Measurements from ENCODE around the gene CSRP1.
"Not testable (repeated sequence)": the region's sequence is repeated elsewhere in the genome, so short reads cannot be mapped to it uniquely, and the experiment has no call there.

The CSRP1 gene

DNA sequence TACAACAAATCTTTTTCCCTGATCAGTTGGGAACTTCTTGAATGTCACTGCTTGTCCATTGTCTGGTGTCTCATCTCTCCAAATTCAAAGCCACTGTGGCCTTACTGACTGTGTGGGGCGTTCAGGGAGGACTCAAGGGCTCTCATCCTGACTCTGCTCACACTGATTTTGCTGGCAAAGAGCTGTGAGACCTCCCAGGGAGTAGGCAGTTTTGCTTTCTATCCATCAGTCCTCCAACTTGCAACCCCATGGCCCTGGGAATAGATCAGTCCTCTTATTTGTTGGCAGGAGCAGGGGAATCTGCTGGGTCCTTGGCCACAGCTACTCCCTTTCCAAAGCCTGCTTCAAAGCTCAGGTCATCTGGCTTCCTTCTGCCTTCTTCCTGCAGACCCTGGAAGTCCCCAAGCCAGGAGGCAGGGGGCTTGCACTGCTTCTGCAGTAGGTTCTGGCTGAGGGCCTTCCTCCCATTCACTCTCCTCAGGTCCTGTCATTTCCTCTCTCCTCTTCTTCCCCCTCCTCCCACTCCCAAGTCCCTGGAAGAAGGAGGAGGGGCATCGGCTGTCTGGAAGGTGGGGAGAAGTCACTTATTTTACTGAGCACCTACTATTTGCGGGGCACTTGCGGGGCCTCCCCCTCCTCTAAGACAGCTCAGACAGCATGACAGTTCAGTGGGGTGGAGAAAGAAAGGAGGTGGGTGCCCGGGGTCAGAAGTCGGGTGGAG is 31.1 kb upstream of the CSRP1 start:
- no peak for DNase-seq (ENCODE audit: low spot score)

DNA sequence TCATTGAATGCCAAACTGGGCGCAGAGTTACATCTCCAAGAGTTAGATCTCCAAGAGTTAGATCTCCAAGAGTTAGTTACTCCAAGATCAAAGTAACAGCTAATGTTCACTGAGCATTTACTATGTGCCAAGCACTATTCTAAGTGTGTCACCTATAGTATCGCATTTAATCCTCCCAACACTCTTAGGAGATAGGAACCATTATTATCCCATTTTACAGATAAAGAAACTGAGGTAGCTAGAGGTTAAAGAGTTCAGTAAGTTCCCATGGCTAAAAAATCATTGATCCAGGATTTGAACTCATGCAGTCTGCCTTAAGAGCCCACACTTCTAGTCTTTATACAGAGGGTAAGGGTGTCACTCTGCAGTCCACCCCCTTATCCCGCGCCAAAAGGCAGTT is 30.5 kb upstream of the CSRP1 start:
- no peak for DNase-seq (ENCODE audit: low spot score)

DNA sequence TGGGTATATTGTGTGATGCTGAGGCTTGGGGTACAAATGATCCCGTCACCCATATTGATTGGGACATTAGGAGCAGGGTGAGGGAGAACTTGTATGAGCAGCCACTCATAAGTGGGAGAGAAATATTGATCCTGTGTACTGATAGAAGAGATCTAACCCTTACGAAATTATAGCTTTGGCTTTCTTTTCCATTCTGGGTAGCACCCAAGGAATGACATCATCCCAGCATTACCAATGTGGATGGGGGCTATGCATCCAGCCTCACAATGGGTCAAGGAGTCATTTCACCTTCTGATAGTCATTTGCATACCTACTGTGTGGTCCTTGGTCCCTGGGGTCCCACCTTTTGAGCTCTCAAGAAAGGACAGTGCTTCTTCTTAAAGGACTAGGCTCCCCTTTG is 30.1 kb upstream of the CSRP1 start:
- DNase-seq (ENCODE audit: low spot score), result no peak

DNA sequence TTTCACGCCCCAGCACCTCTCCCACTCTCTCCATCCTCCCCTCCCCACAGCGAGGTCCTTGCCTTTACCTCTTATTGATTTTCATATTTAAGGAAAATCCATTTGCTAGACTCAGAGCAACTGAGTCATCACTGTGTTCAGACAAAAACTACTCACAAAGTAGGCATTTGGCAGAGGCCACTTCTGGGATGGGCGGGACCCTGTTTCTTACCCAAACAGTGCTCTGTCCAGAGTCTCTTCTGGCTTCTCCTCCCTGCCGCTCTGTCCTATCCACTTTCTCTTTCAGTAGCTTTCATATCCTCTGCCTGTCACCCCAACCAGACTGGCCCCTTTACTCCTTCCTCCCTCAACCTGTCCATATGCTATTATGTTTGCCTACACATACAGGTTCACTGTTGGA is 29.6 kb upstream of the CSRP1 start:
- no peak for DNase-seq (ENCODE audit: low spot score)

DNA sequence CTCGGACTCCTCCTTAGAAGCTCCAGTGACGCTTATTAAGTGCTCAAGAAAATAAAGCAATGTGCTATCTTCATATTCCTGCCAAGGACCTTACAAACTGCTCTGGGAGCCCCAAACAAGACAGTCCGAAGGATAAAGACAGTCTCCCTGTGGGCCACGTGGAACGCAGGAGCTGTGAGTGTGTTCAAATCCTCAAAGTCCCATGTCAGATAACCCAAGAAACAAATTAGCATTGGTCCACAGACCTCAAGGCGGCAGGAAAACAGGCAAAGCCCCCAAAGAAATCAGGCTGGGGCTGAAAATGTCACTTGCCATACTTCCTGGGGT is 29.0 kb upstream of the CSRP1 start:
- DNase-seq (ENCODE audit: low spot score), result no peak

DNA sequence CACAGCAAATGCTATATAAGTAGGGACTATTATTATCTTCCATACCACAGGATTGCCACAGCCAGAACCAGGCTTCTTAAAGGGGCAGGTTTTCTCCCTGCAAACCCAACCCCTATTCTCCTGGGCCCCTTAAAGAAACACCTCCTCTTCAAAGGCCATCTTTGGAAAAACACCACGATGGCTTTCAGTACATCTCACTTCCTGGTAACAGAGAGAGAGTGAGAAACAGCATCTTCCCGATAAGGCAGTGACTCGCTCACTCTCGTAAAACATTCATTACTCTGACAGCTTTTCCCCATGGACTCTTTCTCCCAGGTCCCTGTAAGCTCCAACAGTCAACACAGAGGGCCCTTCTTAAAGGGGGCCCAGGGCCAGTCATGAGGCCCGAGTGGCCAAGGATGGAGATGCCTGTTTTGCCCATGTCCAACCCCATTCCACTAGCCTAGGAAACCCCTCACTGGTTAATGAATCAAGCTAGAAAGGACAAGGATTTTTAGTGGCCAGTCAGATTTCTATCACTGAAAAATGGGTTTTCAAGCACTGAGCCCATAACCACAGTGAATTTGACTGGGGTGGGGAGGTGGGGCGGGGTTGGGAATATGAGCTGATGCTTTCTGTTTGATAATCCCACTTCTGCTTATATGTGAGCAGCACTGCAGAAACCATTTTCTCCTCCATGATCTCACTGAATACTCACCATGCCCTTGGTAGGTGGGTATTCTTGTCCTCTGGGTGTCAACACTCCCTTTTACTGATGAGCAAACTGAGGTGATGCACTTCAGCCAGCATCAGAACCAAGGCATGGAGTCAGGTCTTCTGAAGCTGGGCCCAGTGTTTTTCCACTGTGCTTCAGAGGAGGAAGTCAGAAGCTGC is 28.4 kb upstream of the CSRP1 start:
- no peak for DNase-seq (ENCODE audit: low spot score)

DNA sequence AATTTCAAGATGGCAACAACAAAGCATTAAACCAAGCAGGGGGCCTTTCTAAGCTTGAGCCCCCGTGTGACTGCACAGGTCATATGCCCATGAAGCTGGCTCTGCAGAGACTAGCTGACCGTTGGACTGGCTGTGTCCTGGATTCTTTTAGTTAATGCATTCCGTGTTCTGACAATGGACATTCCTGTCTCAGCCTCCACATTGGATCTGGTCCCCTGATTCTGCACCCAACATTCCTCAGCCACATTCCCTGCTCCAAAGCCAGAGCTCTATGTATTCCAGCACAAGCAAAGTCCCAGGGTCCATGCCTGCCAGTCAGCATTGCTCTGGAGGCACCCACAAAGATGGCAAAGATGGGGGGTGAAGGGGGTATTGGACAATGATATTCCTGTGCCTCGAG is 26.9 kb upstream of the CSRP1 start:
- DNase-seq (ENCODE audit: low spot score), result no peak

DNA sequence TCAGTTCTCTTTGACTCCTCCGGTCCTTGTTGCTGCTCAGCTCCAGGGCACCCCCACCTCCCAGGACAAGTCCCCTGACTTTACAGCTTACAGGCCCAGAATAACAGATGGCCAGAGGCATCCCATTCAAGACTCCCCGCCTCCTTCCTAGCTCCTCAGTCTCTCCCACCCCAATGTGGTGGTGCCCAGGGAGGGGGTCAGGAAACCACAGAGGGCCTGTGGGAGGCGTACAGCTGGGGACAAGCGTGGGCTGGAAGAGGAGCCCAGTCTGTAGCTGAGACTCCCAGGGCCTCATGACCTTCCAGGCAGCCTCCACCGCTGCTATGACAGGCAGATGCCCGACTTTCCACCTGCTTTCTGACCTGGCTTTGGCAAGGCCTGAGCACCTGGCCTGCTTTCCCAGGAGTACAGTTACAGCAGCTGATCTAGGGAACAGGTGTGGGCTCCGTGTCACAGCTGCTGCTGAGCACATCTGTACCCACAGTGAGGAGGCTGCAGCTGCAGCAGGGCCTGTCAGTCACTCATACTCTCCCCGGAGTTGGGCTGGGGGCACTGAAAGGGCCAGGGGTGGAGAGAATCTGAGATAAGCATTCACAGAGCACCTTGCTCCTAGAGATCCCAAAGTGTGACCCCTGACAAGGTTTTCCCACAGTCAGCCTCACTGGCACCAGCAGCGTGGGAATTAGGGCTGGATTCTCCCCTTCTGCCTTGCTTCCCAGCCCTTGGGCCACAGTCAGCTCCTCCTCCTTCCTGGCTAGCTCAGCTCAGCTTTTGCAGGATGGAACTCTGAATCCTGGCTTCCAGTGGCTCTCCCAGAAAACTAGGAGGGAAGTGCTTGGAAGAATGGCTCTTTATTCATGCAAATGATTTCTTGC is 24.9 kb upstream of the CSRP1 start:
- DNase-seq (ENCODE audit: low spot score), result no peak

DNA sequence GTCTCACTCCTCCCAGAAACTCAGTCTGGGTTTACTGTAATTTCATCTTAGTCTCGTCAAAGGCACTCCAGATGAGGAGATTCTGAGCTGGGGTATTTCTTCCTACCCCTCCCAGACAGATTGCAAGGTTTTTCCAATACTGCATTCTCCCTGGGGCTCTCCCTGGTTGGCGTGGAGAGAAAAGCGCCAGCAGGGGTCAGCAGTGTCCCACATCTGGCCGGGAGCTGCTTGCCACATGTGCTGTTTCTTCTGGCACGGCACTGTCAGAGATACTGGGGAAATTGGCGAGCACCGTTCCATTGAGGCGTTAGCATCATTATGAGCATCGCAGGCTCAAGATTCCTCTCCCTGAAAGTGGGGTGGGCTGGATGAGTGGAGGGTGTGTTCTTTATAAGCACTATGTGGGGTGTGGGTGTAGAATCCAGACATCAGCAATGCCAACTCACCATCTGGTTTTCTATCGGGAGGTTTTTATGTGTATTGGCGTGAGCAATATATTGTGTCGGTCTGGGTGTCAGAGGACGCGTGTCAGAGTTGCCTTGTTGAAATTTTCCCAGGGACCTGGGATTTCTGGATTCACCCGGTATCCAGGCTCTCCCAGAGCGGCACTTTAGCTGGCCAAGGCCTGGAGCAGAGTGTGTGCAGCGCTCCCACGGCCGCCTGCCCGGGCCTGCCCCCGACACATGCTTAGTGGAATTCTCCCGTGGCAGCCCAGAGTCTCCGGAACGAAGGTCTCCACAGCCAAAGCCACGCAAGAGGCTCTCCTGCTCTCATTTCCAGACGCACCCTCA is 24.0 kb upstream of the CSRP1 start:
- peak; percentile 87 for DNase-seq (ENCODE audit: low spot score)

DNA sequence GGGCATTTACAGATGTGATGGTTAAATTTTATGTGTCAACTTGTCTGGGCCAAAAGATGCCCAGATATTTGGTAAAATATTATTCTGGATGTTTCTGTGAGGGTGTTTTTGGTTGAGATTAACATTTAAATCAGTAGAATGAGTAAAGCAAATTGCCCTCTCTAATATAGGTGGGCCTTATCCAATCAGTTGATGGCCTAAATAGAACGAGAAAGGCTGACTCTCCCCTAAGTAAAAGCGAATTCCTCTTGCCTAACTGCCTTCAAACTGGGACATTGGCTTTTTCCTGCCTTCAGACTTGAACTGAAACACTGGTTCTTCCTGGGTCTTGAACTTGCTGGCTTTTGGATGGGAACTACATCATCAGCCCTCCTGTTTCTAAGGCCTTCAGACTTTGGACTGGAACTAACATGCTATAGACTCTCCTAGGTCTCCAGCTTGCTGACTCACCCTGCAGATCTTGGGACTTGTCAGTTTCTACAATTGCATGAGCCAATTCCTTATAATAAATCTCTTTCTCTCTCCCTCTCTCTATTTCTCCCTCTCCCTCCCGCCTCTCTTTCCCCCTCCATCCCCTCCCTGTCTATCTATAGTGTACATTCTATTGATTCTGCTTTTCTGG is 21.8 kb upstream of the CSRP1 start:
- DNase-seq (ENCODE audit: low spot score), result no peak

DNA sequence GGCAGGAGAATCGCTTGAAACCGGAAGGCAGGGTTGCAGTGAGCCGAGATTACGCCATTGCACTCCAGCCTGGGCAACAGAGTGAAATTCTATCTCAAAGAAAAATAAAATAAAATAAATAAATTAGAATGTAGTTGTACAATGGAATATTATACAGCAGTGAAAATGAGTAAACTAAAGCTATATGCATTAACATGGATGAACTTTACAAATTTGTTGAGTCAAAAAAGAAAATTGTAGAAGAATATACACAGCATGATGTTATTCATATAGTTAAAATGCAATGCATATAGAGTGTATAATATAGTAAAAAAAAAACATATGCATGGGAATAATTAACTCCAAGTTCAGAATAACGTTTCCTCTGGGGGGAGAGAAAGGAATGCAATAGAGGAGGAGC is 21.0 kb upstream of the CSRP1 start:
- no peak for DNase-seq (ENCODE audit: low spot score)

DNA sequence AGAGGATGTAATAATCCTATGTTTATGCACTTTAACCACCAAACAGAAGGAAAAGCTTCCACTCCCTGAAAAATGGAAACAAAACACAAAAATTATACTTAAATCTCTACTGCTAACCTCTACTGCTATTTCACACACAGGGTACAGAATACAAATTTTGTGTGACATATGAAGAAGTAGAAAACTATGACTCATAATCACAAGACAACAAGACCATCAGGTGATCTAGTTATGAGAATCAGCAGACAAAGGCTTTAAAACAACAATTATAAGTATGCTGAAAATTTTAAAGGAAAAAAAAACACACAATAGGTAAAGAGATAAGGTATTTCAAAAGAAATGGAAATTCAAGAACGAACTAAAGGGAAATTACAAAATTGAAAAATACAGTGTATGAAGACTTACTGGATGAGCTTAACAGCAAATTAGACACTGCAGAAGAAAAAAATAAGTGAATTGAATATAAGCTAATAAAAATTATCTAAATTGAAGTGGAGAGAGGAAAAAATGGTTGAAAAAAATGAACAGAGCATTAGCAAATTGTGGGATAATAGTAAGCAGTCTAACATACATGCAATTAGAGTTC is 18.4 kb upstream of the CSRP1 start:
- no peak for DNase-seq (ENCODE audit: low spot score)

DNA sequence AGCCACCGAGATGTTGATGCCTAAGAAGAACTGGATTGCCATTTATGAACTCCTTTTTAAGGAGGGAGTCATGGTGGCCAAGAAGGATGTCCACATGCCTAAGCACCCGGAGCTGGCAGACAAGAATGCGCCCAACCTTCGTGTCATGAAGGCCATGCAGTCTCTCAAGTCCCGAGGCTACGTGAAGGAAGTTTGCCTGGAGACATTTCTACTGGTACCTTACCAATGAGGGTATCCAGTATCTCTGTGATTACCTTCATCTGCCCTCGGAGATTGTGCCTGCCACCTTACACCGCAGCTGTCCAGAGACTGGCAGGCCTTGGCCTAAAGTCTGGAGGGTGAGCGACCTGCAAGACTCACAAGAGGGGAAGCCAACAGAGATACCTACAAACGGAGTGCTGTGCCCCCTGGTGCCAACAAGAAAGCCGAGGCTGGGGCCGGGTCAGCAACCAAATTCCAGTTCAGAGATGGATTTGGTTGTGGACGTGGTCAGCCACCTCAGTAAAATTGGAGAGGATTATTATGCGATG is 13.2 kb upstream of the CSRP1 start:
- DNase-seq (ENCODE audit: low spot score), result not testable (repeated sequence)

DNA sequence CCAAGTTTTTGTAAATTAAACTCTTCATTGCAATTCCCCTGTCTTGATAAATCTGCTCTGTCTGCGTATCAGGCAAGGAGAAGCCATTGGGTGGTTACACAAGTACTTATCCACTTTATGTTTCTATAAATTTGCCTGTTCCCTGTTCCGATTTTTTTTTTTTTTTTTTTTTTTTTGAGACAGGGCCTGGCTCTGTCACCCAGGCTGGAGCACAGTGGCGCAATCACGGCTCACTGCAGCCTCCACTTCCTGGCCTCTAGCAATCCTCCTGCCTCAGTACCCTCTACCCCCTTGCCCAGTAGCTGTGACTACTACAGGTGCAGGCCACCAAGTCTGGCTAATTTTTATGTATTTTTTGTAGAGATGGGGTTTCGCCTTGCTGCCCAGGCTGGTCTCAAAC is 11.1 kb upstream of the CSRP1 start:
- no peak for DNase-seq (ENCODE audit: low spot score)

DNA sequence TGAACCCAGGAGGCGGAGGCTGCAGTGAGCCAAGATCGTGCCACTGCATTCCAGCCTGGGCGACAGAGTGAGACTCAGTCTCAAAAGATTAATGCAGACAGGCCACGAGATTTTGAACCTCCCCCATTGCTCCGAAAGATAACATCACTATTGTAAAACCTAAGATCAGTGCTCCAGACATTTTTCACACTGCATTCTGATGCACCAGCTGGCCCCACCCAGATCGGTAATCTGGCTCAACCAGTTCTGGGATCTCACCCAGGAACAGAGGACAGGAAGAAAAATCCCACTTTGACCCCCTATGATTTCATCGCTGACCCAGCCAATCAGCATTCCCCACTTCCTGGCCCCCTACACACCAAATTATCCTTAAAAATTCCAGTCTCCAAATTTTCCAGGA is 10.7 kb upstream of the CSRP1 start:
- no peak for DNase-seq (ENCODE audit: low spot score)

DNA sequence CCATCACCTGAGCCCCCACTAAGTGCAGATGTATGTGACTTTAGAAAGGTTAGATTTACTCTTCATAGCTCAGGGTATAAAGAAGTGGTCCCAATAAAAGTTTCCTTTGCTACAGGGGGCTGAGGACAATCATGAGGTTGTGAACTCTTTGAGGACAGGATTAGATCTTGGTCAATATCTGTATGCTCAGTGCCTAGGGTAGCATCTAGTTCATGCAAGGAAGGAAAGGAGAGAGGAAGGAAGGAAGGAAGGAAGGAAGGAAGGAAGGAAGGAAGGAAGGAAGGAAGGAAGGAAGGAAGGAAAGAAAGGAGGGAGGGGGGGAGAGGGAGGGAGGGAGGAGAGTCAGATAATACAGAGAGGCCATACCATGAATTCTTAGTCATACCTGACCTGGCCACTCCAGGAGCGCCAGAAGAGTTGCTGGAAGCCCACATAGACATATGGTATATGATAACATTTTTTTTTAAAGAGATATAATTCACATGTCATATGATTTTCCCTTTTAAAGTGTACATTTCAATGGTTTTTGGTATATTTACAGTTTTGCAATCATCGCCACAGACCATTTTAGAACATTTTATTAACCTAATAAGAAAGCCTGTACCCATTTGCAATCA is 9.7 kb upstream of the CSRP1 start:
- DNase-seq (ENCODE audit: low spot score), result no peak

DNA sequence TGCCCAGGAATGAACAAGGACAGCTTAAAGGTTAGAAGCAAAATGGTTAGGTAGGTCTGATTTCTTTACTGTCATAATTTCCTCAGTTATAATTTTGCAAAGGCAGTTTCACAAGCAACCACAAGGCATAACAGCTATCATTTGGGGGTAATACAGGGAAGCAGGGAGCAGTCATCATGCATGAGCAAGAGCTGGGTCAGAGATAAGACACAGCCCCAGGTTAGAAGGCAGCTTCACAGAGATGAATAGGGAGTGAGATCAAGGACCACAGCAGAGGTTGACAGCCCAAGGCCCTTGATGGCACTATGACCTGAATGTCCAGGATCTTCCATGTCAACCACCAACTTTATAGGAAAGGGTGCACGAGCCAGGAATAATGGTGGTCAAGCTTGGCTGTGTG is 9.0 kb upstream of the CSRP1 start:
- no peak for DNase-seq (ENCODE audit: low spot score)

DNA sequence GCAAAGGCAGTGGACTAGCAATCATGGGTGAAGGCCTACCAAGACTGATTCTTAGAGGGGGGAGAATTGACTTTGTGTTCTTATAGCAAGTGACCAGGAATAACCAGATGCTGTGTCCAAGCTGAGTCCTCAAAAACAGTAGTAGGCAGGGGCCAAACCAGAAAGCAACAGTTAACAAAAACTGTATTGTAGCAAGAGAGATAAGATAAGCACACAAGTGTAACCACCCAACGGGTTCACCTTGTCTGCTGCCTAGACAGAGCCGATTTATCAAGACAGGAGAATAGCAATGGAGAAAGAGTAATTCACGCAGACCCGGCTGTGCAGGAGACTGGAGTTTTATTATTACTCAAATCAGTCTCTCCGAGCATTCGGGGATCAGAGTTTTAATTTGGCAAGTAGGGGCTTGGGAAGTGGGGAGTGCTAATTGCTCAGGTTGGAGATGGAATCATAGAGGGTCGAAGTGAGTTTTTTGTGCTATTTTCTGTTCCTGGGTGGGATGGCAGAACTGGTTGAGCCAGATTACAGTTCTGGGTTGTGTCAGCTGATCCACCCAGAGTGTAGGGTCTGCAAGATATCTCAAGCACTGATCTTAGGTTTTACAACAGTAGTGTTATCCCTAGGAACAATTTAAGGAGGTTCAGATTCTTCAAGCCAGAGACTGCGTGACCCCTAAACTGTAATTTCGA is 8.3 kb upstream of the CSRP1 start:
- DNase-seq (ENCODE audit: low spot score), result no peak

DNA sequence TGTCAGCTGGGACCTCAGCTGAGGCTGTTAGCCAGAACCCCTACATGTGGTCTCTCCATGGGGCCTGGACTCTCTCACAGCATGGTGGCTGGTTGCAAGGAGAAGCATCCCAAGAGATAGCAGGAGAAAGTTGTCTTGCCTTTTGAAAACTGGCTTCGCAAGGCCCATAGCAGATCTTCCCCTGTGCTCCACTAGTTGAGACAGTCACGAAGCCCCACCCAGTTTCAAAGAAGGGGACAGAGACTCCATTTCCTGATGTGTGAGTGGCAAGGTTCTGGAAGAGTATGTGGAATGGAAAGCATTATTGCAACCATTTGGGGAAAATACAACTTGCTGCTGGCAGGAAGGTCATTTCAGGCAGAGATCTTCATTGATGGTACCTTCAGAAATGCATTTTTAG is 7.5 kb upstream of the CSRP1 start:
- DNase-seq (ENCODE audit: low spot score), result no peak
